Endothelial cell (in vitro differentiated cells): ENCODE data around the gene NOS3. TPM values are rescaled to one million over a fixed set of nuclear protein-coding genes. Genes with fewer than 3 reads are reported as not detected.

Experiments used
- DNase-seq: peaks from one replicate; pipeline ENCODE4 v3.0.0; 2021; ENCODE audit warnings: low spot score
- H3K27ac Mint-ChIP-seq: one replicate; pipeline ENCODE4 v1.8.0; 2021; ENCODE audit warnings: mixed read lengths, inconsistent platforms; ENCODE audit not compliant: unreplicated experiment
- H3K27me3 Mint-ChIP-seq: one replicate; pipeline ENCODE4 v1.8.0; 2021; ENCODE audit warnings: mild to moderate bottlenecking, moderate library complexity, mixed read lengths, inconsistent platforms; ENCODE audit not compliant: unreplicated experiment
- H3K36me3 Mint-ChIP-seq: one replicate; pipeline ENCODE4 v1.8.0; 2021; ENCODE audit warnings: mild to moderate bottlenecking, low read depth, mixed read lengths, inconsistent platforms; ENCODE audit not compliant: unreplicated experiment
- H3K4me1 Mint-ChIP-seq: one replicate; pipeline ENCODE4 v1.8.0; 2021; ENCODE audit warnings: mild to moderate bottlenecking, mixed read lengths, inconsistent platforms; ENCODE audit not compliant: unreplicated experiment
- H3K4me3 Mint-ChIP-seq: one replicate; pipeline ENCODE4 v1.8.0; 2021; ENCODE audit warnings: mild to moderate bottlenecking, mixed read lengths, inconsistent platforms; ENCODE audit not compliant: unreplicated experiment
- H3K9me3 Mint-ChIP-seq: one replicate; pipeline ENCODE4 v1.8.0; 2021; ENCODE audit warnings: mixed read lengths, inconsistent platforms; ENCODE audit not compliant: unreplicated experiment
- total RNA-seq: library from RNA; stranded (reverse); fragmentation: NEBNext Ultra II Directional; extraction: Animal tissue kit (Norgen Biotek cat#: 25700); gene quantifications from one replicate; pipeline ENCODE4 v1.2.1, GENCODE V29; 2021; ENCODE audit not compliant: unreplicated experiment
- TF ChIP-seq, protein P1 (sequence below): fragments of 200-600 bp; sonication (generic); IDR thresholded peaks from one replicate; pipeline ENCODE4 v1.5.0; 2021; ENCODE audit warnings: antibody characterized with exemption; ENCODE audit not compliant: unreplicated experiment

Gene NOS3
- total RNA-seq, 1 donor from 2014 or later, result 102 TPM

- Mint-ChIP-seq H3K27me3 (peaks cover 10% of the 10 kb centered on the region), H3K9me3 (no peaks in the 10 kb centered on the region), H3K4me3 (peak overlapping the region; percentile 85), H3K4me1 (peaks cover 25% of the 10 kb centered on the region), H3K27ac (no peak overlapping the region), H3K36me3 (peaks cover 8% of the 10 kb centered on the region)
- TF ChIP-seq, protein P1, sequence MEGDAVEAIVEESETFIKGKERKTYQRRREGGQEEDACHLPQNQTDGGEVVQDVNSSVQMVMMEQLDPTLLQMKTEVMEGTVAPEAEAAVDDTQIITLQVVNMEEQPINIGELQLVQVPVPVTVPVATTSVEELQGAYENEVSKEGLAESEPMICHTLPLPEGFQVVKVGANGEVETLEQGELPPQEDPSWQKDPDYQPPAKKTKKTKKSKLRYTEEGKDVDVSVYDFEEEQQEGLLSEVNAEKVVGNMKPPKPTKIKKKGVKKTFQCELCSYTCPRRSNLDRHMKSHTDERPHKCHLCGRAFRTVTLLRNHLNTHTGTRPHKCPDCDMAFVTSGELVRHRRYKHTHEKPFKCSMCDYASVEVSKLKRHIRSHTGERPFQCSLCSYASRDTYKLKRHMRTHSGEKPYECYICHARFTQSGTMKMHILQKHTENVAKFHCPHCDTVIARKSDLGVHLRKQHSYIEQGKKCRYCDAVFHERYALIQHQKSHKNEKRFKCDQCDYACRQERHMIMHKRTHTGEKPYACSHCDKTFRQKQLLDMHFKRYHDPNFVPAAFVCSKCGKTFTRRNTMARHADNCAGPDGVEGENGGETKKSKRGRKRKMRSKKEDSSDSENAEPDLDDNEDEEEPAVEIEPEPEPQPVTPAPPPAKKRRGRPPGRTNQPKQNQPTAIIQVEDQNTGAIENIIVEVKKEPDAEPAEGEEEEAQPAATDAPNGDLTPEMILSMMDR, result no peak
- no peak for DNase-seq
These were observed 71.2 kb downstream of the NOS3 start for GRCh38 chr7:151062111-151062398.

GRCh38 chr7:151062399-151063211 lies 71.8 kb downstream of the NOS3 start:
- no peak overlapping the region for H3K4me3 Mint-ChIP-seq
- peaks cover 5% of the 10 kb centered on the region for H3K27me3 Mint-ChIP-seq
- no peak overlapping the region for H3K27ac Mint-ChIP-seq
- peak; percentile 67 for DNase-seq
- H3K9me3 Mint-ChIP-seq, result no peaks in the 10 kb centered on the region
- peaks cover 12% of the 10 kb centered on the region for H3K36me3 Mint-ChIP-seq
- peaks cover 20% of the 10 kb centered on the region for H3K4me1 Mint-ChIP-seq
- TF ChIP-seq, protein P1, result no peak

DNA sequence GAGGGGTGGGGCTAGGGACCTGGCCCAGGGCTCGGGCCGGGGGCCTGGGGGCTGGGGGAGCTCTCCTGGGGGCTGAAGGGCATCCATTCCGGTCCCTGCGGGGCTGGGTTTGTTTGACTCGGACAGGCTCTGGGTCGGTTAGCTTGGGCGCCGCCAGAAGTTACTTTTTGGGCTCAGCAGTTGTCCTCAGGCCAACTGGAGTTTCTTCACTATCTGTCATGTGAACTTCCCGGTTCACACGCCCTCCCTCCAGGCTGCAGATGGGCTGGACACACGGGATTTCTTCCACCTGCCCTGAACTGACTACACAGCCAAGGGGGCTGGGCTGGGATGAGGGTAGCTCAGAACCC lies 72.4 kb downstream of the NOS3 start:
- H3K4me3 Mint-ChIP-seq, result no peak overlapping the region
- H3K4me1 Mint-ChIP-seq, result peaks cover 20% of the 10 kb centered on the region
- TF ChIP-seq, protein P1, result no peak
- peaks cover 7% of the 10 kb centered on the region for H3K27me3 Mint-ChIP-seq
- H3K36me3 Mint-ChIP-seq, result peaks cover 17% of the 10 kb centered on the region
- DNase-seq, result no peak
- H3K9me3 Mint-ChIP-seq, result no peaks in the 10 kb centered on the region
- H3K27ac Mint-ChIP-seq, result no peak overlapping the region

Other genes starting within 250 kb of the NOS3 start
- gene TMEM176B, start 190.7 kb upstream of the NOS3 start, total RNA-seq, result 1.4 TPM
- 1.3 TPM for gene TMEM176A, start 190.2 kb upstream of the NOS3 start, total RNA-seq
- gene AOC1, start 138.5 kb upstream of the NOS3 start, total RNA-seq, result 0.41 TPM
- gene KCNH2, start 12.7 kb upstream of the NOS3 start, total RNA-seq, result 3.4 TPM
- 0.85 TPM for gene ATG9B, start 33.5 kb downstream of the NOS3 start, total RNA-seq
- 17.4 TPM for gene ABCB8, start 37.4 kb downstream of the NOS3 start, total RNA-seq
- gene ASIC3, start 57.5 kb downstream of the NOS3 start, total RNA-seq, result 3.4 TPM
- 26.7 TPM for gene CDK5, start 66.9 kb downstream of the NOS3 start, total RNA-seq
- gene SLC4A2, start 68.6 kb downstream of the NOS3 start, total RNA-seq, result 115 TPM
- 68.0 TPM for gene FASTK, start 89.8 kb downstream of the NOS3 start, total RNA-seq
- 40.8 TPM for gene TMUB1, start 92.5 kb downstream of the NOS3 start, total RNA-seq
- 206 TPM for gene AGAP3, start 95.5 kb downstream of the NOS3 start, total RNA-seq
- gene GBX1, start 176.7 kb downstream of the NOS3 start, total RNA-seq, result 13.8 TPM
- gene ASB10, start 196.2 kb downstream of the NOS3 start, total RNA-seq, result not detected
- gene H2BK1, start 219.5 kb downstream of the NOS3 start, total RNA-seq, result not detected
- 39.6 TPM for gene ABCF2, start 236.2 kb downstream of the NOS3 start, total RNA-seq
- 55.4 TPM for gene CHPF2, start 241.5 kb downstream of the NOS3 start, total RNA-seq